ENCODE measurements around the gene MIPOL1. TPM values are rescaled to one million over a fixed set of nuclear protein-coding genes. Genes with fewer than 3 reads are reported as not detected.

Gene MIPOL1
- total and polyA plus RNA-seq, 9 donors, result 5.0 to 29.5 (median 20.5) TPM

GRCh38 chr14:37586797-37587130 is 389.0 kb downstream of the MIPOL1 start:
- intact Hi-C loops (cut with DNase I), result no loop called here
- no peak for TF ChIP-seq POLR2A (IDR thresholded peaks at IDR 0.05)
- no peak for TF ChIP-seq CTCF (IDR thresholded peaks at IDR 0.05)
- no peak for TF ChIP-seq EP300 (IDR thresholded peaks at IDR 0.05)
- 1 to 3% (median 2%) methylated on average over 1 of the region's 1 CpG for WGBS, 3 donors
- Histone ChIP-seq H3K27me3 (peaks cover 5% of the 10 kb centered on the region), H3K9me3 (no peaks in the 10 kb centered on the region), H3K4me1 (ENCODE audit: insufficient read depth) (no peaks in the 10 kb centered on the region), H3K4me3 (no peak overlapping the region), H3K36me3 (no peaks in the 10 kb centered on the region), H3K27ac (no peak overlapping the region)
- DNase-seq, result no peak

GRCh38 chr14:37587131-37587803 is 389.5 kb downstream of the MIPOL1 start:
- TF ChIP-seq POLR2A (IDR thresholded peaks at IDR 0.05) (no peak), CTCF (IDR thresholded peaks at IDR 0.05) (no peak), EP300 (IDR thresholded peaks at IDR 0.05) (no peak)
- intact Hi-C loops (cut with DNase I), result no loop called here

GRCh38 chr14:37587881-37588666 is 390.3 kb downstream of the MIPOL1 start:
- intact Hi-C loops (cut with DNase I), result no loop called here
- no peak for DNase-seq
- Histone ChIP-seq H3K27ac (no peak overlapping the region), H3K36me3 (no peaks in the 10 kb centered on the region), H3K4me3 (no peak overlapping the region), H3K9me3 (peaks cover 0 to 3% of the 10 kb centered on the region in 2 donors), H3K27me3 (peaks cover 5% of the 10 kb centered on the region), H3K4me1 (ENCODE audit: insufficient read depth) (peaks cover 3% of the 10 kb centered on the region)
- TF ChIP-seq EP300 (IDR thresholded peaks at IDR 0.05) (no peak), CTCF (IDR thresholded peaks at IDR 0.05) (no peak), POLR2A (IDR thresholded peaks at IDR 0.05) (no peak)
- 4 to 6% (median 5%) methylated on average over 57 to 63 of the region's 63 CpGs for WGBS, 3 donors

More at GRCh38 chr14:37587131-37587803, 389.5 kb downstream of the MIPOL1 start:
- Histone ChIP-seq H3K4me3 (no peak overlapping the region), H3K9me3 (peaks cover 0 to 2% of the 10 kb centered on the region in 2 donors), H3K36me3 (no peaks in the 10 kb centered on the region), H3K4me1 (ENCODE audit: insufficient read depth) (peaks cover 3% of the 10 kb centered on the region), H3K27ac (no peak overlapping the region), H3K27me3 (peaks cover 5% of the 10 kb centered on the region)
- WGBS, 3 donors, result 11 to 16% (median 16%) methylated on average over 4 of the region's 4 CpGs
- DNase-seq, result no peak

- no peak for TF ChIP-seq CTCF (IDR thresholded peaks at IDR 0.05)
- no peak for TF ChIP-seq POLR2A (IDR thresholded peaks at IDR 0.05)
- no peak for TF ChIP-seq EP300 (IDR thresholded peaks at IDR 0.05)
- H3K4me3 ChIP-seq, result no peak overlapping the region
- intact Hi-C loops (cut with DNase I), result no loop called here
- H3K27ac ChIP-seq, result no peak overlapping the region
- peaks cover 0 to 3% of the 10 kb centered on the region in 2 donors for H3K9me3 ChIP-seq
- no peaks in the 10 kb centered on the region for H3K36me3 ChIP-seq
- DNase-seq, result no peak
- peaks cover 3% of the 10 kb centered on the region for H3K4me1 ChIP-seq (ENCODE audit: insufficient read depth)
- H3K27me3 ChIP-seq, result peaks cover 5% of the 10 kb centered on the region
- 20 to 26% (median 25%) methylated on average over 6 of the region's 6 CpGs for WGBS, 3 donors
Observed at GRCh38 chr14:37588667-37588955, 390.9 kb downstream of the MIPOL1 start.

Data from ovary (tissue), 9 donors.